HepG2 (cell line): ENCODE results near the gene SESN2. TPM values are rescaled to one million over a fixed set of nuclear protein-coding genes. Genes with fewer than 3 reads are reported as not detected.
A peak's percentile ranks its signal among the peaks of the same experiment; 100 is the strongest.

ENCODE experiments used
- CEBPZ ChIP-seq: IDR thresholded peaks from 2 replicates; pipeline ENCODE4 v1.6.1; 2012; ENCODE audit warnings: low read length, improper control_type of control experiment
- E2F1 ChIP-seq: sonication (generic); formaldehyde crosslinking; IDR thresholded peaks from 2 replicates; pipeline ENCODE4 v1.5.0; 2020; ENCODE audit warnings: missing genetic modification reagents
- FOXC1 ChIP-seq: sonication (generic); formaldehyde crosslinking; IDR thresholded peaks from 2 replicates; pipeline ENCODE4 v1.8.0; 2022; ENCODE audit warnings: mild to moderate bottlenecking, missing genetic modification reagents, borderline replicate concordance
- HCFC1 ChIP-seq: fragments of 150-350 bp; IDR thresholded peaks from 2 replicates; pipeline ENCODE4 v1.6.1; 2014; ENCODE audit warnings: low read depth, low read length
- ISL2 ChIP-seq: sonication (generic); formaldehyde crosslinking; IDR thresholded peaks from 2 replicates; pipeline ENCODE4 v1.5.0; 2020; ENCODE audit warnings: missing genetic modification reagents
- KAT8 ChIP-seq: IDR thresholded peaks from 2 replicates; pipeline ENCODE4 v1.6.1; 2016; ENCODE audit warnings: missing genetic modification reagents, missing compliant biosample characterization
- MTERF4 ChIP-seq: sonication (generic); formaldehyde crosslinking; IDR thresholded peaks from 2 replicates; pipeline ENCODE4 v1.8.0; 2023; ENCODE audit warnings: mild to moderate bottlenecking, missing genetic modification reagents
- NAIF1 ChIP-seq: sonication (generic); formaldehyde crosslinking; IDR thresholded peaks from 2 replicates; pipeline ENCODE4 v1.5.0; 2020; ENCODE audit warnings: mild to moderate bottlenecking, missing genetic modification reagents, borderline replicate concordance
- NCOR1 ChIP-seq: fragments of 200-600 bp; sonication (generic); IDR thresholded peaks from 2 replicates; pipeline ENCODE4 v1.7.0; 2017; ENCODE audit warnings: antibody characterized with exemption, low read length, borderline replicate concordance
- PHB2 ChIP-seq: fragments of 450-650 bp; IDR thresholded peaks from 2 replicates; pipeline ENCODE4 v1.6.1; 2018; ENCODE audit not compliant: partially characterized antibody
- SP140L ChIP-seq: sonication (generic); formaldehyde crosslinking; IDR thresholded peaks from 2 replicates; pipeline ENCODE4 v1.4.0; 2020; ENCODE audit warnings: missing genetic modification reagents, borderline replicate concordance
- SRSF9 ChIP-seq: fragments of 200-400 bp; formaldehyde crosslinking; IDR thresholded peaks from 2 replicates; pipeline ENCODE4 v1.6.1; 2018; ENCODE audit warnings: borderline replicate concordance, mild to moderate bottlenecking, low read depth, low read length; ENCODE audit not compliant: insufficient read depth, poor library complexity, severe bottlenecking
- TCF7L2 ChIP-seq: IDR thresholded peaks from 2 replicates; pipeline ENCODE4 v1.6.1; 2011; ENCODE audit warnings: mild to moderate bottlenecking, low read depth, low read length, moderate library complexity
- ZFP62 ChIP-seq: sonication (generic); formaldehyde crosslinking; IDR thresholded peaks from 2 replicates; pipeline ENCODE4 v1.4.0; 2020; ENCODE audit warnings: missing genetic modification reagents
- ZMYM2 ChIP-seq: sonication (generic); formaldehyde crosslinking; IDR thresholded peaks from 2 replicates; pipeline ENCODE4 v1.8.0; 2022; ENCODE audit warnings: mild to moderate bottlenecking, missing genetic modification reagents
- ZNF17 ChIP-seq: sonication (generic); formaldehyde crosslinking; IDR thresholded peaks from 2 replicates; pipeline ENCODE4 v1.5.0; 2020; ENCODE audit warnings: mild to moderate bottlenecking, missing genetic modification reagents
- ZNF24 ChIP-seq: fragments of 450-650 bp; IDR thresholded peaks from 2 replicates; pipeline ENCODE4 v1.6.1; 2017; ENCODE audit warnings: antibody characterized with exemption, mild to moderate bottlenecking
- ZNF354B ChIP-seq: sonication (generic); formaldehyde crosslinking; IDR thresholded peaks from 2 replicates; pipeline ENCODE4 v1.8.0; 2022; ENCODE audit warnings: mild to moderate bottlenecking, missing genetic modification reagents
- ZNF367 ChIP-seq: sonication (generic); formaldehyde crosslinking; IDR thresholded peaks from 2 replicates; pipeline ENCODE4 v1.4.0; 2020; ENCODE audit warnings: missing genetic modification reagents, borderline replicate concordance
- ZNF441 ChIP-seq: sonication (generic); formaldehyde crosslinking; IDR thresholded peaks from 2 replicates; pipeline ENCODE4 v1.7.0; 2021; ENCODE audit warnings: missing genetic modification reagents, borderline replicate concordance
- polyA plus RNA-seq, 8 experiments: library from polyadenylated mRNA; depleted of rRNA in 3 of 8; stranded (reverse) in 7 of 8; unstranded in 1 of 8; fragments of >200 nt; fragmentation: Illumina TruSeq in 4 of 8; extraction: Trizol in 4 of 8; gene quantifications; 2 replicates each; pipeline versions ENCODE4 v1.2.1 to v1.2.3, GENCODE V29; 2011 to 2016; ENCODE audit warnings: low read depth in 4 of 8, missing spikeins in 1 of 8, mixed read lengths in 1 of 8; ENCODE audit not compliant: insufficient read depth in 1 of 8
- total RNA-seq, 5 experiments: library from RNA; depleted of rRNA; stranded (reverse); fragments of >200 nt; fragmentation: Illumina TruSeq; extraction: Trizol; gene quantifications; 2 replicates each; pipeline ENCODE4 v1.2.3, GENCODE V29; 2016; ENCODE audit warnings: low read depth in 1 of 5
- TF ChIP-seq, protein P1 (sequence below): sonication (generic); formaldehyde crosslinking; IDR thresholded peaks from 2 replicates; pipeline ENCODE4 v1.9.0; 2021; ENCODE audit warnings: missing genetic modification reagents, mild to moderate bottlenecking, borderline replicate concordance

SESN2 gene
- total and polyA plus RNA-seq, 2 of the 13 experiments (the other 11 are each of a cell fraction or from before 2014, with no cell fraction given), result 13.2 to 19.1 TPM

DNA sequence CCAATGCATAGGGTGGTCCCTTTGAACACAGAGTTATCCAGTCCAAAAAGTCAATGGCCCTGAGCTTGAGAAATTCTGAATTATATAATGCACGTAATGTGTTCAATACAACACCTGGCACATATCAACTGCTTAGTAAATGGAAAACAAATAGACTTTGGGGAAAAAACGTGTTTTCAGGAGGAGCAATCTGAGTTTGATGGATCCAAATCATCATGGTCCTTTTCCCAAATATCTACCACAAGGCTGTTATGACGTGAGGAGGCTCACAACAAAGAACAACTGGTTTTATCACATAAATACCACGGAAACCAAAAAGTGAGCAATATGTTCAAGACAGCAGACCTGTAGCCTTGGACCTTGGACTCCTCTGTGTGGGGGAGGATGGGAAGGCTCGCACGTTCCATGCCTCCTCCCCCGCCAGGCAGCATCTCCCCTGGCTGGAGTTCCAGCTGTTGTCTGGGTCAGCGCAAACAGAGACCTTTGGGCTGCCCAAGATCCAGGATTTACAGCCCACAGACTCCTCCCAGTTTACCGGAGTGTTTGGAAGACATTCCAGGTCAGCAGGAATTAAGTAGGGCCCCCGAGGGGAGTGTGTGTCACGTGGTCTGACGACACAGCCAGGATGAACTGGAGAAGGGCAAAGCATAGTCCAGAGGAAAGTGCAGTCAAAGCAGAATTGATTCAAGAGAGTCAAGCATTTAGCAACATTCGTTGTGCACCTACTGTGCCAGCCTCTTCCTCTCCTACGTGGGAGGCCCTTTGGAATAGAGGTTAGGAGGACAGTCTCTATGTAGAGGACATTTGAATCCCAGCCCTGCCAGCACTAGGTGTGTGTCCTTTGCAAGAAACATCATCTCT, 37.3 kb downstream of the SESN2 start (continued):
- TF ChIP-seq E2F1 (CRISPR knock-in tag) (no peak), FOXC1 (CRISPR knock-in tag) (0 out of 2 replicates have a peak, but pooled peaks have one; percentile 60), SRSF9 (no peak), ZNF367 (CRISPR knock-in tag) (no peak), KAT8 (CRISPR knock-in tag) (no peak; the same call in 1 of the 2 replicates), MTERF4 (CRISPR knock-in tag) (no peak), ZNF354B (CRISPR knock-in tag) (no peak), ZNF24 (no peak), ZNF17 (no peak), TCF7L2 (no peak), ZMYM2 (CRISPR knock-in tag) (peak; percentile 80), CEBPZ (no peak), PHB2 (no peak), NCOR1 (peak; percentile 91), ZFP62 (CRISPR knock-in tag) (no peak), HCFC1 (no peak), SP140L (CRISPR knock-in tag) (peak; percentile 33; the same call in 1 of the 2 replicates), ZNF441 (peak; percentile 41; the same call in 1 of the 2 replicates), ISL2 (CRISPR knock-in tag) (no peak), NAIF1 (CRISPR knock-in tag) (no peak)
- TF ChIP-seq, protein P1, sequence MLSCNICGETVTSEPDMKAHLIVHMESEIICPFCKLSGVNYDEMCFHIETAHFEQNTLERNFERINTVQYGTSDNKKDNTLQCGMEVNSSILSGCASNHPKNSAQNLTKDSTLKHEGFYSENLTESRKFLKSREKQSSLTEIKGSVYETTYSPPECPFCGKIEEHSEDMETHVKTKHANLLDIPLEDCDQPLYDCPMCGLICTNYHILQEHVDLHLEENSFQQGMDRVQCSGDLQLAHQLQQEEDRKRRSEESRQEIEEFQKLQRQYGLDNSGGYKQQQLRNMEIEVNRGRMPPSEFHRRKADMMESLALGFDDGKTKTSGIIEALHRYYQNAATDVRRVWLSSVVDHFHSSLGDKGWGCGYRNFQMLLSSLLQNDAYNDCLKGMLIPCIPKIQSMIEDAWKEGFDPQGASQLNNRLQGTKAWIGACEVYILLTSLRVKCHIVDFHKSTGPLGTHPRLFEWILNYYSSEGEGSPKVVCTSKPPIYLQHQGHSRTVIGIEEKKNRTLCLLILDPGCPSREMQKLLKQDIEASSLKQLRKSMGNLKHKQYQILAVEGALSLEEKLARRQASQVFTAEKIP (CRISPR knock-in tag), result no peak
